Skeletal muscle tissue (tissue), 1 donor: Measurements from ENCODE around the gene ZNF586. TPM values are rescaled to one million over a fixed set of nuclear protein-coding genes. Genes with fewer than 3 reads are reported as not detected.

Experiments used
- total RNA-seq: library from RNA; depleted of rRNA; stranded (reverse); fragments of >200 nt; gene quantifications from one replicate; pipeline ENCODE4 v1.2.3, GENCODE V29; 2014

The ZNF586 gene
- total RNA-seq, 1 donor from 2014 or later = 27.1 TPM

Other genes with a start within 250 kb of the ZNF586 start
- 8.9 TPM for gene ZNF549, start 242.3 kb upstream of the ZNF586 start, total RNA-seq
- 6.3 TPM for gene ZNF550, start 209.8 kb upstream of the ZNF586 start, total RNA-seq
- gene ZNF416, start 190.8 kb upstream of the ZNF586 start, total RNA-seq = 7.8 TPM
- gene ZIK1, start 185.5 kb upstream of the ZNF586 start, total RNA-seq = 10.4 TPM
- gene ZNF530, start 169.8 kb upstream of the ZNF586 start, total RNA-seq = 6.8 TPM
- 17.7 TPM for gene ZNF134, start 155.4 kb upstream of the ZNF586 start, total RNA-seq
- 12.5 TPM for gene ZNF211, start 136.5 kb upstream of the ZNF586 start, total RNA-seq
- gene ZSCAN4, start 100.7 kb upstream of the ZNF586 start, total RNA-seq = not detected
- 11.5 TPM for gene ZNF551, start 87.7 kb upstream of the ZNF586 start, total RNA-seq
- gene ZNF154, start 60.5 kb upstream of the ZNF586 start, total RNA-seq = 7.3 TPM
- gene ZNF671, start 42.1 kb upstream of the ZNF586 start, total RNA-seq = 15.1 TPM
- gene ZNF776, start 22.9 kb upstream of the ZNF586 start, total RNA-seq = 18.3 TPM
- gene ZNF552, start 45.2 kb downstream of the ZNF586 start, total RNA-seq = 7.3 TPM
- 17.2 TPM for gene ZNF587B, start 60.6 kb downstream of the ZNF586 start, total RNA-seq
- 18.8 TPM for gene ZNF587, start 80.2 kb downstream of the ZNF586 start, total RNA-seq
- gene ZNF814, start 119.4 kb downstream of the ZNF586 start, total RNA-seq = 13.0 TPM
- gene ZNF417, start 146.9 kb downstream of the ZNF586 start, total RNA-seq = 14.1 TPM
- 17.2 TPM for gene ZNF418, start 165.7 kb downstream of the ZNF586 start, total RNA-seq
- gene ZNF256, start 178.0 kb downstream of the ZNF586 start, total RNA-seq = 12.0 TPM
- gene C19orf18, start 204.9 kb downstream of the ZNF586 start, total RNA-seq = not detected
- gene ZNF606, start 233.1 kb downstream of the ZNF586 start, total RNA-seq = 15.1 TPM